Prostate gland (tissue), 2 donors: ENCODE data around the gene VAMP4.

Experiments
- POLR2AphosphoS5 ChIP-seq: sonication (generic); formaldehyde crosslinking; IDR thresholded peaks from one replicate; pipeline ENCODE4 v1.6.1; 2017; ENCODE audit warnings: antibody characterized with exemption
- TF ChIP-seq, protein P1 (sequence below), 4 experiments: fragments of 200-600 bp in 2 of 4; fragments of 450-650 bp in 2 of 4; sonication (generic) in 2 of 4; IDR thresholded peaks; 1 replicate in 3 of 4; 2 replicates in 1 of 4; pipeline ENCODE4 v1.5.1; 2016 to 2019; ENCODE audit warnings: antibody characterized with exemption in 4 of 4, mild to moderate bottlenecking in 2 of 4, moderate library complexity in 2 of 4

DNA sequence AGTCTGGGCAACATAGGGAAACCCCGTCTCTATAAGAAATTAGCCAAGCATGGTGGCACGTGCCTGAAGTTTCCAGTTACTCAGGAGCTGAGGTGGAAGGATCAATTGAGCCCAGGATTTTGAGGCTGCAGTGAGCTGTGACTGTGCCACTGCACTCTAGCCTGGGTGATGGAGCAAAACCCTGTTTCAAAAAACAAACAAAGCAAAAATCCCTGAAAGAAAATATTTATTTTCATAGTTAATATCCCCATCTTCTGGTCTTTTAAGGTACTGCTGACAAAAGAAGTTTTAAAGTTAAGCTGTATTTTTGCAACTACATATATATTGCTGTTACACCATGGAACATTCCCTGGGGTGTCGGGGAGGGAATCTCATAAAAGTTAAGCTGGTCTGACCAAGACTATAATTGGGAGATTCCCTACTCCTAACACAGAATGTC lies 26.0 kb downstream of the VAMP4 start:
- TF ChIP-seq, protein P1, sequence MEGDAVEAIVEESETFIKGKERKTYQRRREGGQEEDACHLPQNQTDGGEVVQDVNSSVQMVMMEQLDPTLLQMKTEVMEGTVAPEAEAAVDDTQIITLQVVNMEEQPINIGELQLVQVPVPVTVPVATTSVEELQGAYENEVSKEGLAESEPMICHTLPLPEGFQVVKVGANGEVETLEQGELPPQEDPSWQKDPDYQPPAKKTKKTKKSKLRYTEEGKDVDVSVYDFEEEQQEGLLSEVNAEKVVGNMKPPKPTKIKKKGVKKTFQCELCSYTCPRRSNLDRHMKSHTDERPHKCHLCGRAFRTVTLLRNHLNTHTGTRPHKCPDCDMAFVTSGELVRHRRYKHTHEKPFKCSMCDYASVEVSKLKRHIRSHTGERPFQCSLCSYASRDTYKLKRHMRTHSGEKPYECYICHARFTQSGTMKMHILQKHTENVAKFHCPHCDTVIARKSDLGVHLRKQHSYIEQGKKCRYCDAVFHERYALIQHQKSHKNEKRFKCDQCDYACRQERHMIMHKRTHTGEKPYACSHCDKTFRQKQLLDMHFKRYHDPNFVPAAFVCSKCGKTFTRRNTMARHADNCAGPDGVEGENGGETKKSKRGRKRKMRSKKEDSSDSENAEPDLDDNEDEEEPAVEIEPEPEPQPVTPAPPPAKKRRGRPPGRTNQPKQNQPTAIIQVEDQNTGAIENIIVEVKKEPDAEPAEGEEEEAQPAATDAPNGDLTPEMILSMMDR (IDR thresholded peaks at IDR 0.05): peak; percentile 32 to 69 (median 58)
- no peak for TF ChIP-seq POLR2AphosphoS5
